ENCODE results near the gene EFCAB9. TPM values are rescaled to one million over a fixed set of nuclear protein-coding genes. Genes with fewer than 3 reads are reported as not detected.

EFCAB9 gene
- total and polyA plus RNA-seq, 2 of the 8 experiments (the other 6 are each of a cell fraction or from before 2014, with no cell fraction given) = not detected

DNA sequence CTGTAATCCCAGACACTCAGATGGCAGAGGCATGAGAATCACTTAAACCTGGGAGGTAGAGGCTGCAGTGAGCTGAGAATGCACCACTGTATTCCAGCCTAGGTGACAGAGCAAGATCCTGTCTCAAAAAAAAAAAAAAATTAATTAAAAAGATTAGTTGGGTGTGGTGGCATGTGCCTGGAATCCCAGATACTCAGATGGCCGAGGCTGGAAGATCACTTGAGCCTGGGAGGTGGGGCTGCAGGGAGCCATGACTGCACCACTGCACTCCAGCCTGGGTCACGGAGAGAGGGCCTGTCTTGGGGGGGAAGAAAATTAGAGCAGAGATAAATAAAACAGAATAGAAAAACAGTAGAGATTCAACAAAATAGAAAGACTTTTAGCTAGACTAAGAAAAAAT is 54.7 kb downstream of the EFCAB9 start (continued):
- TF ChIP-seq NRF1 (IDR thresholded peaks at IDR 0.05; ENCODE audit: low read depth, low read length) = no peak
- TF ChIP-seq RNF2 (IDR thresholded peaks at IDR 0.05; ENCODE audit: borderline replicate concordance, low read depth, low read length, missing control alignments, poor library complexity, severe bottlenecking) = no peak
- no peak for TF ChIP-seq ASH2L (IDR thresholded peaks at IDR 0.05; ENCODE audit: low read length)
- no peak for TF ChIP-seq SP1 (IDR thresholded peaks at IDR 0.05; ENCODE audit: low read depth, low read length)
- TF ChIP-seq HDAC2 (IDR thresholded peaks at IDR 0.05; ENCODE audit: borderline replicate concordance in 1 of 2, low read depth in 2 of 2, low read length in 2 of 2) = no peak
- TF ChIP-seq SP2 (IDR thresholded peaks at IDR 0.05; ENCODE audit: low read length) = no peak
- no peak for TF ChIP-seq KDM4A (IDR thresholded peaks at IDR 0.05; ENCODE audit: low read depth, low read length, severe bottlenecking)

Measured in H1 (cell line).